GM12801 (cell line): ENCODE measurements around the gene FYB2.

Source experiments
- TF ChIP-seq, protein P1 (sequence below): IDR thresholded peaks from one replicate; pipeline ENCODE4 v1.5.1; 2011; ENCODE audit warnings: control low read depth; ENCODE audit not compliant: insufficient read length; ENCODE audit errors: extremely low read depth

The FYB2 gene

DNA sequence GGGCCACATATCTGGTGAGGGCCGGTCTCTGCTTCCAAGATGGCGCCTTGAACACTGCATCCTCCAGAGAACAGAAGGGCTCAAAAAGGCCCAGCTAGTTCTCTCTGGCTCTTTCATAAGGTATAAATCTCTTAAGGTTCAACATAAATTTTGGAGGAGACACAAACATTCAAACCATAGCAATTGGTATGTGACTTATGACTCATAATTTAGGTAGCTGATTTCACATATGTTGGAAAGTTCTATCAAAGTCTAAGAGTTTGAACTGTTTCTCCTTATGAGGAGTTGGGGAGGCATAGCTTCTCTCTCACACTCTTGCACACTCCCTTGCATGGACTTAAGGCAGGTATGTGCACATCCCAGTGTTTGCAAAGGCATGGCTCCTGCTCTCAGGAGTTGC is 5.1 kb upstream of the FYB2 start:
- TF ChIP-seq, protein P1, sequence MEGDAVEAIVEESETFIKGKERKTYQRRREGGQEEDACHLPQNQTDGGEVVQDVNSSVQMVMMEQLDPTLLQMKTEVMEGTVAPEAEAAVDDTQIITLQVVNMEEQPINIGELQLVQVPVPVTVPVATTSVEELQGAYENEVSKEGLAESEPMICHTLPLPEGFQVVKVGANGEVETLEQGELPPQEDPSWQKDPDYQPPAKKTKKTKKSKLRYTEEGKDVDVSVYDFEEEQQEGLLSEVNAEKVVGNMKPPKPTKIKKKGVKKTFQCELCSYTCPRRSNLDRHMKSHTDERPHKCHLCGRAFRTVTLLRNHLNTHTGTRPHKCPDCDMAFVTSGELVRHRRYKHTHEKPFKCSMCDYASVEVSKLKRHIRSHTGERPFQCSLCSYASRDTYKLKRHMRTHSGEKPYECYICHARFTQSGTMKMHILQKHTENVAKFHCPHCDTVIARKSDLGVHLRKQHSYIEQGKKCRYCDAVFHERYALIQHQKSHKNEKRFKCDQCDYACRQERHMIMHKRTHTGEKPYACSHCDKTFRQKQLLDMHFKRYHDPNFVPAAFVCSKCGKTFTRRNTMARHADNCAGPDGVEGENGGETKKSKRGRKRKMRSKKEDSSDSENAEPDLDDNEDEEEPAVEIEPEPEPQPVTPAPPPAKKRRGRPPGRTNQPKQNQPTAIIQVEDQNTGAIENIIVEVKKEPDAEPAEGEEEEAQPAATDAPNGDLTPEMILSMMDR: no peak

DNA sequence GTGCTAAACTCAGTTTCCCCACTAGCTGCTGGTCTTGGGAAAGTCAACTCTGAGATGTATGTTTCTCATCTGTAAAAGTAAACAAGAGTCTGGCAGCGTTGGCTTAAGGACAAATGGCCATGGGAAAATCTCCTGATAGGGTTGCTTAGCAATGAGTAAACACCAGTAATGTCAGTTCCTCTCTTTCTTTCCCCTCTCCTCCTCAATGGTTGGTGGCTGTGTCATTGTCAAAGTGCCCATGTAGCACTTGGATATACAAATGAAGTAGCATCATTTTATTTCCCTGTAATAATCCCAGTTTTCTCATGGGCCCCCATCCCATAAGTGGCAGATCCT is 2.2 kb upstream of the FYB2 start:
- TF ChIP-seq, protein P1: no peak

DNA sequence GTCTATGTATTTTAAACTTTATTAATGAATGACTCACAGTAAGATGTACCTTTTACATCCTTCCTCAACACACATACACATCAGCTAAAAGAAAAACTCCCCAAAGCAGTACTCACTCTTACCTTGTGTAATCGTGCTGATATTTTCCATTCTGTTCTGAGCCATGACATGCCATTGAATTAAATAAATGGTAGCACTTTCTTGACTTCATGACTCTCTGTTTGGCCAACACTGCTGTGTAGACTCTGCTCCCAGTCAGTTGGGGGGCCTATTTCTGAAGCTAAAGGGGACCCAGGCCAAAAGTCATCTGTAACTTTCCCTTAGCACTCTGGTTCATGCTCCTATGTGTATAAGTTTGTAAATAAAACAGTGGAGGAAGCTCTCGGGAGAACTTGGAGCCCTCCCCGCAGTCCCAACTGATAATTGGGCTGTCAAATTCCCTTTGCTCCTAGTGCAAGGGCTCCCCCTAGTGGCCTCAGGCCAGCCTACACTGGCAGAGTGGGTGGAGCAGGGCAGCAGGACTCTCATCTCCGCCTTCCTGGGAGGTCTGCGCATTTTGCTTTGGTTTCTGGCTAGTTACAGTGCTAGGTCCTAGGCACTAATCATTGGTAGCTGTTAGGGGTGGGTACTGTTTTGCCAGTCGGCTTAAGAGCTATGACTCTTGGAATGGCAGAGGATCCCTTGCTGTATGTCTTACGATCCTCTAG is 1.7 kb upstream of the FYB2 start:
- TF ChIP-seq, protein P1: peak; percentile 56

DNA sequence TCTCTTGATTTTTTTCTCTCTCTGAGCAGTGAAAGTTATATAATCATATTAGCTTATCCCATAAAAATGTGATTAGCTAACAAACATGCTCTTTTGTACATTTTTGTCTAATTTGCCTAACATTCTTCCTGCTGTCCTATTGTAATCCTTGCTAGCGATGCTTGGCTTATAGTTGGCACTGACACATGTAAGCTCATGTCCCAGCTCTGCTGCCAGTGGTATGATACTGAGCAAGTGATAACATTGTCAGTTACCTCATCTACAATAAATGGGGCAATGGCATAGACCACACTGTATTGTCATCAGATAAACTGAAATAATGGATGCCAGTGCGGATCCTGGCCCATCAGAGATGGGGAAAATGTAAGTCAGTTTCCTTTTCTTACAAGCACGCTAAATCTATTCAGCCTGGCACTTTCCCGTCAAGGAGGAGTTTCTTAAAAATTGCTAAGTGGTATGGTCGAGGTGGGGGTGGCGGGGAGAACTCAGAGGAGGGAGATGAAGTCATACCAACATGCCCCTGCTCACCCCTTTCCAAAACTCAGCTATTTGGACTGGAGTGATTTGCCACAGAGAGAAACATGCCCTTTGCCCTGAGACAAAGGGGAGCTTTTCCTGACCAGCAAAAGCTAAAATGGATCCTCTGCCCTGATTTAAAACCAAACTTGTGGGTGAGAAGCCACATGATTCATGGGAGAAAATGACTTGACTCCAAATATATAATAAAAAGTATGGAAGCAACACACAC is 1.3 kb downstream of the FYB2 start:
- TF ChIP-seq, protein P1: no peak

DNA sequence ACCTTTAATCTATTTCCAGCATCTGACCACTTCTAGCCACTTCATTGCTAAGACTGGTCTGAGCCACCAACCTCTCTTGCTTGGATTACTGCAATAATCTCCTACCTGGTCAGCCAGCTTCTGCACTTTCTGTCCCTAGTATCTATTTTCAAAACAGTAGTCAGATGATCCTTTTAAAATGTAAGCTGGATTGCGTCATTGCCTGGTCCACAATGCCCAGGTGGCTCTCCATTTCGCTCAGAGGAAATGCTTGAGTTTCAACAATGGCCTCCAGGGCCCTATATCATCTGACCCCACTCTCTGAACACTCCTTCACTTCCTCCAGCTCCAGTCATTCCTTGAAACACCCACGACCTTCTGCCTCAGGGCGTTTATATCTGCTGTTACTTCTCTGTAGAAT is 2.3 kb downstream of the FYB2 start:
- TF ChIP-seq, protein P1: no peak

DNA sequence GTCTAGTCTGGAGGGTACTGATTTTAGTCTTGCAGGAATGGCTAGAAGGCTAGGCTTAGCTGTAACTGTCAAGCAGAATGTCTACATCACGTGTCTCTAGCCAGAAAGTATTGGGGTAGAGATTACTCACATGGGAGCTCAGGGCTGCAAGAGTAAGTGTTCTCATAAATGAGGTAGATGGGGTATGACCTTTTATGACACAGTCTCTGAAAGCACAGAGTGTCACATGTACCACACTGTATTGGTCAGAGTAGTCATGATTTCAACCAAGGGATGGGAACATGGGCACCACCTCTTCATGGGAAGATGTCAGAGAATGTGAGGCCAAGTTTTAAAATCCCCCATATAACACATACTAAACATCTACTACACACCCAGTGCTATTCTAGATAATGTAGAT is 2.9 kb downstream of the FYB2 start:
- TF ChIP-seq, protein P1: no peak

DNA sequence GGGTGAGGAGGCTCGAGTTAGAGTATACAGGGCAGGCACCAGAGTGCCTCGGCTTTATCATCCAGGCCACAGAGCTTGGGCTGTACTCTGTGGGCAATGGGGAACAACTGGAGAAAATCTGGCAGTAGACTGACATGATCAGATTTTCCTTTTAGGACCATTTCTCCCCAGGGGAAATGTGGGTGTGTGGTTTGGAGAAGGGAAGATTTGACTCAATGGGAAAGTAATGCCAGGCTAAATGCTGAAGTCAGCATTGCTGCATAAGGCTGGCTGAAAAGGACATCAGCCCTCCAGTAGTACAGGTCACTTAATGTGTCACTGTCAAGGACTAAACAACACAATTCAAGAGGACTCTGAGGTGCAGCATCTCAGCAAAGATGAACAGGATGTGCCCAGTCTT is 5.0 kb downstream of the FYB2 start:
- TF ChIP-seq, protein P1: no peak
